NT2/D1 (cell line): ENCODE results near the gene DNAJB8.

Experiments
- DNase-seq: peaks from one replicate; pipeline ENCODE4 v3.0.0-alpha.2; 2011; ENCODE audit warnings: low read depth, low spot score
- H3K27me3 ChIP-seq: 2 replicates; pipeline ENCODE4 v1.6.0; 2011; ENCODE audit warnings: mild to moderate bottlenecking; ENCODE audit not compliant: insufficient read length, insufficient read depth
- H3K36me3 ChIP-seq: 2 replicates; pipeline ENCODE4 v1.6.1; 2011; ENCODE audit warnings: mild to moderate bottlenecking, low read length, mixed read lengths; ENCODE audit not compliant: insufficient read depth, insufficient read length
- H3K4me1 ChIP-seq: 2 replicates; pipeline ENCODE4 v1.5.1; 2011; ENCODE audit not compliant: insufficient read depth, insufficient read length
- H3K4me3 ChIP-seq: 2 replicates; pipeline ENCODE4 v1.5.1; 2011; ENCODE audit warnings: low read depth; ENCODE audit not compliant: insufficient read length
- H3K9ac ChIP-seq: 2 replicates; pipeline ENCODE4 v1.6.0; 2011; ENCODE audit warnings: low read depth; ENCODE audit not compliant: insufficient read length
- H3K9me3 ChIP-seq: 2 replicates; pipeline ENCODE4 v1.5.1; 2011; ENCODE audit warnings: mild to moderate bottlenecking, low read length; ENCODE audit not compliant: insufficient read depth
- SUZ12 ChIP-seq: IDR thresholded peaks from 2 replicates; pipeline ENCODE4 v1.6.1; 2011; ENCODE audit not compliant: insufficient read length, insufficient read depth; ENCODE audit errors: extremely low read depth
- YY1 ChIP-seq: IDR thresholded peaks from 2 replicates; pipeline ENCODE4 v1.6.1; 2011; ENCODE audit not compliant: insufficient read length, insufficient read depth
- ZNF274 ChIP-seq: IDR thresholded peaks from 2 replicates; pipeline ENCODE4 v1.6.1; 2011; ENCODE audit warnings: mild to moderate bottlenecking, low read depth, low read length

DNAJB8 gene

GRCh38 chr3:128486205-128486628, 19.5 kb upstream of the DNAJB8 start:
- no peaks in the 10 kb centered on the region for H3K9me3 ChIP-seq
- H3K4me1 ChIP-seq: peaks cover 41% of the 10 kb centered on the region
- peaks cover 8% of the 10 kb centered on the region for H3K36me3 ChIP-seq
- peaks cover 77% of the 10 kb centered on the region for H3K27me3 ChIP-seq
- peak overlapping the region; percentile 78 for H3K4me3 ChIP-seq
- H3K9ac ChIP-seq: peak overlapping the region; percentile 90
- no peak for TF ChIP-seq YY1
- TF ChIP-seq SUZ12: peak; percentile 55
- TF ChIP-seq ZNF274: no peak
- no peak for DNase-seq

DNA sequence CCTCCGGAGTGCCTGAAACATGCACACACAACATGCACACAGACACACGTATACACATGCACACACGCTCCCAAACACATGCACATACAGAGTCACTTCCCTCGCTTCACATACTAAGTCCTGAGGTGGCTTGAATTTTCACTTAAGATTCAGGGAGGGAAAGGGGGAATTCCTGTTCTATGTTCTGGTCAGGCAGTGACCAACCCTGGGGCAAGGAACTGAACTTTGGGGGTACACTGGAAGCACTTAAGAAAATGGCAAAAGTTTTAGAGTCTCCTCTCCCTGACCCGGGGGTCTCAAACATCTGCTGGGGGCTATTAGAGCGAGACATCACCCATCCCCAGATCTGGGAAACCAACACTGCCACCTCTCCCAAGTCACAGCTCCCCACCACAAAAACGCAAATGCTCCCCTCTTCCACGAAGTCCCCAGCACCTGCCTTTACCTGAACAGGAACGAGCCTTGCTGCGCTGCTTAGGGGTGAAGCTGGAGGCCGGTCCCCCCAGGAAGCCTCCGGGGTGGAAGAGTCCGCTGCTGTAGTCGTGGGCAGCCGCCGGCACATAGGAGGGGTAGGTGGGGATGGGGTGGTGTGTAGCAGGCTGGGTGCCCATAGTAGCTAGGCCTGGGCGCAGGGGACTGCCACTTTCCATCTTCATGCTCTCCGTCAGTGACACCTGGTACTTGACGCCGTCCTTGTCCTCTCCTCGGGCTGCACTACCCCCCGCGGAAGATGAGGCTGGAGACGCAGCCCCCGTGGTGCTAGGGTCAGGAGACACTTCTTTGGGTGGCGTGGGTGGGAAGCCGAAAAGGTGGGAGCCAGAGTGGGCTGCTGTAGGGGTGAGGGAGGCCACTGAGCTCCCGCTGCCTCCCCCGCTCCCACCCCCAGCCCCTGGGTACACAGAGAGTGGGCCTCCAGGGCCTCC, 18.9 kb upstream of the DNAJB8 start:
- H3K36me3 ChIP-seq: peaks cover 15% of the 10 kb centered on the region
- peak overlapping the region; percentile 57 for H3K9ac ChIP-seq
- DNase-seq: no peak
- no peak overlapping the region for H3K4me3 ChIP-seq
- peaks cover 35% of the 10 kb centered on the region for H3K4me1 ChIP-seq
- H3K27me3 ChIP-seq: peaks cover 70% of the 10 kb centered on the region
- no peaks in the 10 kb centered on the region for H3K9me3 ChIP-seq
- TF ChIP-seq ZNF274 (no peak), SUZ12 (peak; percentile 3)

DNA sequence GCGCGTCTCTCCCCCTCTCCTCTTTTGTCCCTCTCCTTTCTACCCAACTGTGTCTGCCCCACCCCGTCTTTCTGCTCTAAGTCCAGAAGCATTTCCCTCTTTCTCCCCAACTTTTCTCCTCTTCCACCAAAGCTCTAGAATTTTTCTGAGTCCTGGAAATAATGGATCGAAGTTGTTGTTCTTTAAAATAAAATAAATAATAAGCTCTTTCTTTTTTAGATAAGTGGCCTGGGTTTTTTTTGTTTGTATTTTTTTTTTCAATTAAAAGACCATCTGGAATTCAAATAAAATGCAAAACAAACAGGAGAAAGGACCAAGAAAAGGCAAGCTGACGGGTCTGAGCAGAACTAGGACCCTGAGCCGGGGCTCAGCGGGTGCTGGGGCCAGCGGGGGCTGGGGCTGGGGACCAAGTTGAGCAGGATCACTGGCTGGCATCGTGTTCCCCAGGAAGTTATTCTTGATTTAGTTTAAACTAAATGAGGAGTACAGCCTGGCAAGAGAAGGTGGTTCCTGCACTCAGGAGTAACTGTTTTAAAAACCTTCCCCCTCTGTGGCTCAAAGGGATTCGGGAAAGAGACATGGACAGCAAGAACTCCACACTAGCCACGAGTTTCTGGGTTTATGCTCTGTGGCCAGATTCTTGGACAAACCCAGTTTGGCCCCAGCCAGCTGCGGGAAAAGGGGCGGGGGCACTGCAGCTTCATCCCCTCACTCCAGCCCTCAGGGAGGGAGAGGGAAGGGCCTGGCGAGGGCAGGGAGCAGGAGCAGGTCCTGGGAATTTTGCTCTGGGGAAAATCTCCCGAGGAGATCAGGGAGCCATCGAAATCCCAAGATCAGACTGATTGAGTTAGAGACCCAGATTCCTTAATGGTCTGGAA, 18.0 kb upstream of the DNAJB8 start:
- Histone ChIP-seq H3K27me3 (peaks cover 61% of the 10 kb centered on the region), H3K4me1 (peaks cover 29% of the 10 kb centered on the region), H3K9me3 (no peaks in the 10 kb centered on the region), H3K36me3 (peaks cover 23% of the 10 kb centered on the region), H3K4me3 (peak overlapping the region; percentile 22), H3K9ac (peak overlapping the region; percentile 57)
- DNase-seq: no peak
- TF ChIP-seq SUZ12: no peak

- DNase-seq: no peak
- peaks cover 53% of the 10 kb centered on the region for H3K27me3 ChIP-seq
- peak overlapping the region; percentile 22 for H3K4me3 ChIP-seq
- no peak for TF ChIP-seq ZNF274
- no peak for TF ChIP-seq YY1
- TF ChIP-seq SUZ12: peak; percentile 43
- peaks cover 25% of the 10 kb centered on the region for H3K36me3 ChIP-seq
- H3K4me1 ChIP-seq: peaks cover 30% of the 10 kb centered on the region
- peak overlapping the region; percentile 37 for H3K9ac ChIP-seq
- no peaks in the 10 kb centered on the region for H3K9me3 ChIP-seq
Observed at GRCh38 chr3:128483657-128484403, 17.1 kb upstream of the DNAJB8 start.

- peaks cover 47% of the 10 kb centered on the region for H3K27me3 ChIP-seq
- TF ChIP-seq YY1 (no peak), ZNF274 (no peak)
Observed at GRCh38 chr3:128482666-128483656, 16.3 kb upstream of the DNAJB8 start.

DNA sequence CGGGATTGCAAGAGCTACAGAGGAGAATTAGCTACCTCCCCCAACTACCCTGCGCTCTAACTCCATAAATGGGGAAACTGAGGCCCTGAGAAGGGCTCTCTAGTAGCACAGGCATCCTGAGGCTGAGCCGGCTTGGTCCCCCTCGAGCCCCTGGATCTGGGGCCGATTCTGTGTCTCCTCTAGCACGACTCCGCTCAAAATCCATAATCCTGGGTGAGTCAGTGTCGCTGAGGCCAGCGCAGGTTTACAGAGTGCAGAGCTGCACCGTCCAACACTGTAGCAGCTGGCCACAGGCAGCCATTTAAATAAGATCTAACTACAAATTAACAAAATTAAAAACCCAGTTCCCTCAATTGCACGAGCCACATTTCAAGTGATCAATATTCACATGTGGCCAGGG, 15.5 kb upstream of the DNAJB8 start:
- DNase-seq: no peak
- Histone ChIP-seq H3K9ac (peak overlapping the region; percentile 62), H3K9me3 (no peaks in the 10 kb centered on the region), H3K4me3 (no peak overlapping the region), H3K27me3 (peaks cover 44% of the 10 kb centered on the region), H3K36me3 (peaks cover 25% of the 10 kb centered on the region), H3K4me1 (peaks cover 27% of the 10 kb centered on the region)
- TF ChIP-seq YY1: no peak
- TF ChIP-seq SUZ12: no peak
- TF ChIP-seq ZNF274: no peak

More at GRCh38 chr3:128482666-128483656, 16.3 kb upstream of the DNAJB8 start:
- peaks cover 25% of the 10 kb centered on the region for H3K36me3 ChIP-seq
- peaks cover 27% of the 10 kb centered on the region for H3K4me1 ChIP-seq
- peak overlapping the region; percentile 62 for H3K9ac ChIP-seq
- peak overlapping the region; percentile 22 for H3K4me3 ChIP-seq
- no peak for DNase-seq
- no peaks in the 10 kb centered on the region for H3K9me3 ChIP-seq
